Transverse colon (tissue), 4 donors: ENCODE measurements around the gene PYGL.
A peak's percentile ranks its signal among the peaks of the same experiment; 100 is the strongest.

Experiments used
- CTCF ChIP-seq, 5 experiments: fragments of 200-600 bp in 3 of 5; fragments of 450-650 bp in 2 of 5; sonication (generic) in 3 of 5; IDR thresholded peaks; 1 replicate in 2 of 5; 2 replicates in 3 of 5; pipeline ENCODE4 v1.5.1; 2016 to 2017; ENCODE audit warnings: antibody characterized with exemption in 5 of 5, inconsistent platforms in 3 of 5, mild to moderate bottlenecking in 2 of 5, moderate library complexity in 1 of 5
- EP300 ChIP-seq: sonication (generic); formaldehyde crosslinking; IDR thresholded peaks from one replicate; pipeline ENCODE4 v1.6.1; 2017; ENCODE audit warnings: antibody characterized with exemption, low read depth
- POLR2A ChIP-seq: fragments of 450-650 bp; IDR thresholded peaks from one replicate; pipeline ENCODE4 v1.6.1; 2016; ENCODE audit warnings: antibody characterized with exemption, mild to moderate bottlenecking, moderate library complexity
- POLR2AphosphoS5 ChIP-seq, 3 donors: sonication (generic); formaldehyde crosslinking; IDR thresholded peaks; one replicate each; pipeline ENCODE4 v1.6.1; 2016; ENCODE audit warnings: antibody characterized with exemption in 3 of 3

GRCh38 chr14:50961605-50962221, 17.4 kb upstream of the PYGL start:
- TF ChIP-seq POLR2A (no peak), CTCF (IDR thresholded peaks at IDR 0.05) (no peak), POLR2AphosphoS5 (IDR thresholded peaks at IDR 0.05) (peak; percentile 51 to 76 (median 72)), EP300 (no peak)
